HS-5 (cell line): ENCODE results near the gene RALGAPA2.

Source experiments
- DNase-seq: peaks from one replicate; pipeline ENCODE4 v3.0.0-alpha.2; 2012; ENCODE audit warnings: low read depth

Gene RALGAPA2

DNA sequence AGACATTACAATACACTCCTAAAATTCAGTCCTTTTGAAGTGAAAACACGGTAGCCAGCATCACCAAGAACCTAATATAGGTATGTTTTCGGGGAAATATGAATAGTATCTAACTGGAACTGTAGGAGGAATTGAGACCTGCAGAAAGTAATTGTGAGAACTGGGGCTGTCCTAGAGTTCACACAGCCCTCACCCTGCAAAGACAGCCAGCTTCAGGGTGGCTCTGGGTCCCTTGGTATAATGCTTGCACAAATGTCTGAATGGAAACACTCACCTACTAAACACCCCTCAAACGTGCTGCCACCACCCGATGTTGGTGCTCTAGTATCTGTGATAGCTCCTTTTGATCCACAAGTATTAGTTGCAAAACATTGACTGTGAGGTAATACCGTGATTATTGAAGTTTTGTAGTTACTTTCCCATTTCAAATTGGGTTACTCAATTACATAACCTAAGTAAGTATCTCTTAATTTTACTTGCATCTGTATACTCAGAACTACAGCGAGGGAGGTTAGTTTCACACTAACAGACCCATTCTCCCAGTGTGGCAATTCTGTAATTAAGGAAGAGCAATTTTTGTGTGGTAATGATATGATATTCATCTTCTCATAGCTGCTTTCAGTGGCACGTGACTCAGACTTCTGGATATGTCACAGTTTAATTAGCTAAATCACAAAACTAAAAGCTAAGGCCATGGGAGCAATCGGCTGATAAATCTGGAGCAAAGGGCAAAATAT, 215.0 kb downstream of the RALGAPA2 start:
- no peak for DNase-seq

DNA sequence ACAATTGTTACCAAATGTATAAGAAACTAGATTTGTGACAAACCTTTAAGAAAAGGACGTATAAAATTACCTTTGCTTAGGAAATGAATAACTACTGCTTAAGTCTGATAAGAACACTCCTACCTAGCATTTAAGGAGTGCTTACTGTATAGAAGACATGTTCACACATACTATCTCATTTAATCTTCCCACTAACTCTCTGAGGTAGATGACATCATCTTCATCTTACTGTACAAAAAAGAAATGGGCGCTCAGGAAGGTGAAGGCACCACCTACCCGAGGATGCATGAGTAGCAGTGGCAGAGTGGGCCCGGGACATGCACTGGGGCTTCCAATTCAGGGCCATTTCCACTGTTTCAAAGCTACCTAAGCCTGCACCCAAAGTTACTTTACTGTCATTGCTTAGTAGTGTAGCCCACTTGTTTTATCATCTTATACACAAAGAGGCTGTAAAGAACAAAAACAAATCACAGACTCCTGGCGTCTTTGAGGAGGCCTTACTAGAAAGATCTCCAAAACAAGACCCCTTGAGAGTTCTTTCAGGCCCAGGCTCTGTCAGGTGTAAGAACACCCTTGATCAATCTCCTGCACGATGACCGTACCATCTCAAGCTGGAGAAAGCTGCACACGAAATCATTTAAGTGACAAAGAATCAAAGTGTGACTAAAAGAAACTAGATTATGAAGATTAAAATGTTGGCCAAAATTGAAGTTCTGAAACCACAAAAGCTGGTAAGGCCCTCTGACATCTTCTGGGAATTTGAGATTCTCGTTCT, 216.5 kb downstream of the RALGAPA2 start:
- DNase-seq = no peak

DNA sequence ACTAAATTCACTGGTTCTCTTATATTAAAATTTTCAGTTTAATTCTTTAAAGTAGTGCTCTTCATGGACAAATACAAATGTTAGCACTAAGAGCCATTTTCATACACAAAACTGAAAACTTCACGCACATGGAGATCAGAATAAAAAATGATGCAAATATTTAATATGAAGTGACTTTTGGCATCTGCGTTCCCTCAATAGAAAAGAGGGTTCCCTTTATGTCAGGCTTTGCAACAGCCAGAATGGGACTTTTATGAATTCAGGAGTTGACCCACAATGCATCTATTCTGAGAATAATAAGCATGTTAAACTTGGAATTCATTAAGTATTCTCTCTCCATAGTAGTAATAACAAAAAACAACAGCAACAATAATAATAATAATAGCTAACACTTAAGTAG, 218.7 kb downstream of the RALGAPA2 start:
- DNase-seq = no peak

DNA sequence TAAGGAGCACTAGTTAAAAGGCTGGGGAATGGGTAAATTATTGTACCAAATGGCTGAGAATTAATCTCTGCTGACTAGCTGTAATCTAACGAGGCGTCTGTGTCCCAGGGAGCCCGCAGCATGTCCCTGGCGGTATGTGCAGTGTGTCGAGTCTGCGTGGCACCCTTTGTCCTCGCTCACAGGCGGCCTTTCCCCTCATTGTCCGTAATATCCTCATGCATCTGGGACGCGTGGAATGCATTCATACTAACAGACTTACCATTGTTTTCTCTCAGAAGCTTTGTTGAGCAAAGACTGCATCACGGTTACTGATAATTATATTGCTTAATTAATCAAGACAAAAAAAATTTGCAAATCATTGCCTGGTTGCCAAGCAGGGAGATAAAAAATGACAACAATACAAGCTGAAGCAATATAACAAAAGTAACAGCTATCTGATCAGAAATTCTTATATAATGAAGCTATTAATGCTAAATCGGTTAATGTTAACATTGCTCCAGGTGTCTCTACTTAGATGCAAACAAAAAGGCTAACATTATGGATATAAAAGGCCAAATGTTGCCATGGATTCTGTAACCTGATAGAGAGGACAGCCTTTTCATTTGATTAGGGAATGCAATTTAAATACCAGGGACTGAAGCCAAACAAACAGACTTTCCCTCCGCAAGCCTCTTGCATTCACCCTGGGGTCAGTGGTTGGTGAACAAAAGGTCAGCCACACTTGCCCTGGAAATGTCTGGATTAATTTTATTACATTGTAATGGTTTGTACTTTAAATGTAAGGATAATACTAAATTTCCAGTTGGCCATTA, 219.7 kb downstream of the RALGAPA2 start:
- DNase-seq = no peak

DNA sequence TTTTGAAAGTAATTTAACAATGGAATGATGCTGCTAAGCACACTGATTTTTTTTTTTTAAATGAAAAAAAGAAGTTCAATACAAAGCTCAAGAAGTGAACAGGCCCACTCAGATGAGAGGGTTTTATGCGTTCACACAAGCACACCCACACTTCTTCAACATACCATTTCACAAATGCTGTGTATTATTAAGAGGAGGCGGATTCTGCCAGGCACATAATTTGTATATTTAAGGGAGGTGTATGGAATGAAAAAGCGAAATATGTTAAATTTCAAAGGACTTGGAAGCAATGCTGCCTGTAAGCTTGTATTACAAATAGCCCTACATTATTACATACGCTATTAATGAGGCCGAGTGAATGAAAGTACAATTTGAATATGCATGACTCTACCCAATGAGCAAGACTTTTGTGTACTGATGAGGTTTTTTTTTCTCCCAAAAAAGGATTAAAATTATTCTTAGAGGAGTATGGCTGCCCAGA, 220.6 kb downstream of the RALGAPA2 start:
- DNase-seq = no peak

DNA sequence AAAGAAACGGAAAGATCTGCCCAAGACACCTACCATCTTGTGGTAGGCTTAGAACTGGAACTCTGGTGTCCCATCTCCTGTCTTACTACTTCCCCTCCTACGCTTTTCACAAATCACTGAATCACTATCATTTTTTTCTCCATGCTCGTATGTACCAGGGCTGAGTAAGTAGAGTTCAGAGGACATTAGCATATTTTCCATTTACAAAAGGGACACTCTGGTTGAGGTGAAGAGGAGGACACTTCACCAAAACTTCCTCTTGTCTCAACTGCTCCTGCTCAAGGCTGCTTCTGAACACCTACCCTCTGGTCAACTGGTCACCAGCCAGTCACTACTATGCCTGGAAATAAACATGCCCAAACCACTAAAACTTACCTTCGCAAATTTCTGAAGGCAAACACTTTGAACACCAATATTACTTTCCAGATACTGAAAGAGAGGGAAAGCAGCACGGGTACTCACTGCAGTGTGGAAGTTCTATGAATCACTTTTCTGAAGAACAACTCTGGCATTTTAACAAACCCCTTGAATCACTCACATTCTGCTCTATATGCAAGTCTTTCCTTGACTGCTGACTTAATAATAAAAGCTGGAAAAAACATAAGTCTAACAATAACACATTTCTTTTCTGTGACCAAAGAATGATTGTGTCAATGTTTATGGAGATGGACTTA, 221.2 kb downstream of the RALGAPA2 start:
- peak; percentile 33 for DNase-seq

DNA sequence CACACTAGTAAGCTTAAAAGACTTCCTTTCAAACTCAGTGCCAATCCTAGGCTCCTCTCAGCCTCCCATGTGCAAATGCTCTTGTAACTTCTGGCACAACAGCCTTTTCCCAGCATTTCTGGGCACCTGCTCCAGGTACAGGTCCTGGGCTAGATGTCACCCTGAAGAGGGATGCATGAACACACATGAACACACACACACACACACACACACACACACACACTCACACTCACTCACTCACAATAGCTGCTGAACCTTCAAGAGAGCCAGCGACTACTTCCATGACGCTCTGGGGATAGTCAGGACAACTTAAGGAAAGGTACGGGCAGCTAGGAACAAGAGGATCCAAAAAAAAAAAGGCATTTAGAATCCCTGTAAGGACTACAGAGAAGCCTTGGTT, 221.8 kb downstream of the RALGAPA2 start:
- DNase-seq = no peak

DNA sequence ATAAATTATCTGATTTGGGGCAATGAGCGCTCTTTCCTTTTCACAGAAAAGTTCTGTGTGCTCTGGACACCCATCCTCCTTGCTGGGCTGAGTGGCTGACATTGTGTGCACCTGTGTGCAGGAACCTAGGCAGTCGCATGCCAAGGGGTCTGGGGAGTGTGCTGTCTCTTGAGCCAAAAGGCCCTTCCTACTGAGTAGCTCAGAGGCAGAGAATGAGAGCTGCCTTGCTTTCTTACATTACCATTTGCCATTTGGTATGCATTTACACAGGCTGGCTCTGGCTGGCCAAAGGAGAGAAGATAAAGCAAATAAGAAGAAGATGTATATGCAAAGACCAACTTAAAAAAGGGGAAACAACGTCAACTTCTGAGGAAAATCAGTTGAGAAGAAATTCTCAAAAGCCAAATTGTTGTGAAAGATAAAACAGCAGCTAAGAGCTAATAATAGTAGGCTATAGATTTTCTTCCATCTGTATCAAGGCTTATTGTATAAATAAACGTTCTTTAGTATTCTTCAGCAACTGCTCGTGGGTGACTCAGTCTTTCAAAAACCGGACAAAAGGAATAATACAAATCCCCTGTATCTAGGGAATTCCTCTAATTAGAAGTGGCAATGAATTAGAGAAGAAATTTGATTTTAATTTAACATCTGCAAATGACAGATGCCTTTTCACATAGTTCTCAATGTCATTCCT, 222.6 kb downstream of the RALGAPA2 start:
- DNase-seq = no peak

DNA sequence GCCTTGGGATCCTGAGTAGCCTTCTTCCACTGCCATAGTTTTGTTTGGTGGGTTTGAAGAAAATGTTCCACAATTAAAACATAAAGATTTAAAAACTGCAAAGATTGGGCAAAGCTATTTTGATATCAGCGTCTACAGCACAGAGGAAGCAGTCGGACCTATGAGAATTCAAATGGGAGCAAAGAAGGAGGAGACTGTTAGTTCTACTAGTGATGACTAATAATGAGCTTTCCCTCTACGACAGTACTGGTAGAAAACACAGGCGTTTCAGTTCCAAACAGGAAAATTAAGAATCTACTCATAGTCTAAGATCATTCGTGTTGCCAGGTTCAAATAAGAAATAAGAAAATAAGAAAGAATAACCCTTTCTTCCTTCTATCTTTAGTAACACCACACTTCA, 223.4 kb downstream of the RALGAPA2 start:
- DNase-seq = no peak

DNA sequence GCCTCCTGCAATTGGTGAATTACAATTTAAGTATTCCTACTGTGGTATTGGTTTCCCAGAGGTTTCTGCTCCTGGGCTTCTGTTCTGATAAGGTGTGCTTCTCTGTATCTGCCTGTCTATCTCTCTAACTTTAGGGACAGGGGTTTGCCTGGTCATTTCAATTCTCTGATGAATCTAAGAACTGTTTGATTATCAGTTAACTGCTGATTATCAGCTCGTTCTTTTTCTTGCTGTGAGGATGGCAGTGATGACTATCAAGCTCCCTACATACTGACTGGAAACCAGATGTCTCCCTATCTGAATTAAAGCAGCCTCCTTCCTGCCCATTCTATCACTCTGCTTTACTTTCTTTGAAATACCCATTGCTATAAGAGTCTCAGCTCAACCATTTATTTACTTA, 224.1 kb downstream of the RALGAPA2 start:
- no peak for DNase-seq

DNA sequence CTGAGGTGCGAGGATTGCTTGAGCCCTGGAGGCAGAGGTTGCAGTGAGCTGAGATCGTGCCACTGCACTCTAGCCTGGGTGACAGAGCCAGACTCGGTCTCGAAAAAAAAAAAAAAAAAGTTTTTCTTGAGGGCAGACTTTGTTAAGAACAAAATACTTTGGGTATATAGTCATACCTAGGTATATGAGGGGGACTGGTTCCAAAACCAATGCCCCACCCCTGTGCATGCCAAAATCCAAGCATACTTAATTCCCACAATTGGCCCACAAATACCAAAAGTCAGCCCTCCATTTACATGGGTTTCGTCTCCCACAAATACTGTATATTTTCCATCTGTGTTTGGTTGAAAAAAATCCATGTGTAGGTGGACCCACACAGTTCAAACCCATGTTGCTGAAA, 224.6 kb downstream of the RALGAPA2 start:
- DNase-seq = no peak

DNA sequence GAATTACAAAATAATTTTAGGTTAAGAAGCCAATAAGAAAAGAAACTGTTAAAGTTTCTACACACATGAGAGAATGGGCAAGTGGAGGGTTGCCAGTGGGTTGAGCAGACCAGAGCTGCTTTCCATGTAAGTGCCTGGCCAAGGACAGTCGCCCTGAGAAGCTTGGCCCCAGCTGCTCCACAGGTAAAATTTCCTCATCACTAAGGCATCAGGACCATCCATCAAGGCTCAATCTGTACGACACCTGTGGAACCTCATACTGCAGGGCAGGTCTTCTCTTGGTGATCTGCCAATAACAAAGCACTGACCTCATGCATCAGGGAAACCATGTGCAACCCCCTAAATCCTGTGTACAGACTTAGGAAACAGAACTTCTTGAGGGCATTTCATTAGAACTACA, 229.1 kb downstream of the RALGAPA2 start:
- no peak for DNase-seq

DNA sequence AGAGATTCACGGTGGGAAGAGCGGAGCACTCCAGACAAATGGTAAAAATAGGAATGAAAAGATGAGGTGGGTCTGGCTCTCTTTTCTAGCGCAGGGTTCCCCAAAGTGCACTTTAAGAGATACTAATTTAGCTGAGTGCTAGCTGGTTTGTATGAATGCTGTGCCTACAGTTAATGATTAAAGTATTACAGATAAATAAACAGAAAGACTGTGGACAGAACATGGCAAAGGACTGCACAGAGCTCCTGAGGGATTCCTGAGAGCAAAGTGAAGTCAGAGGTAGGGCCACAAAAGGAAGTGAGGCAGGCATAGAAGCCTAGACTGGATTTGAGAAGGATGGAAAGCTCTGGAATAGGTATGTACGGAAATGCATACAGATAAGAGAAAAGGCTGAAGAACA, 230.0 kb downstream of the RALGAPA2 start:
- no peak for DNase-seq

DNA sequence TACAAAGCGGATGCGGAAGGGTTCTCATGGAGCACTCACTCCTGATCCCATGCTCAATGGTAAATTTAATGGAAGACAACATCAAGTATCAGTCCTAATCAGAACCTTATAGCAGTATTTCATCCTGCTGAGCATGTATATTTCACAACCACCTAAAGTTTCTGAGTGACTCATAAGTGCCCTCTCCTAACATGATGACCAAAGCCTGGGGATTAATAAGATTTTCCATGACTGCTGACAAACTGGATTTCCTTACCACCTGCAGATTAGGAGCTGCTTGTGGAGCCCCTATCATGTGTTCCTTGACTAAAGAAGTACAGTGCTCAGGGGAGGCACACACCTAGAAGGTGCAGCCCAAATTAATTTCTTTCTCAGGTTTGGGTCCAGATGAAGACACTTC, 231.8 kb downstream of the RALGAPA2 start:
- DNase-seq = peak; percentile 68

DNA sequence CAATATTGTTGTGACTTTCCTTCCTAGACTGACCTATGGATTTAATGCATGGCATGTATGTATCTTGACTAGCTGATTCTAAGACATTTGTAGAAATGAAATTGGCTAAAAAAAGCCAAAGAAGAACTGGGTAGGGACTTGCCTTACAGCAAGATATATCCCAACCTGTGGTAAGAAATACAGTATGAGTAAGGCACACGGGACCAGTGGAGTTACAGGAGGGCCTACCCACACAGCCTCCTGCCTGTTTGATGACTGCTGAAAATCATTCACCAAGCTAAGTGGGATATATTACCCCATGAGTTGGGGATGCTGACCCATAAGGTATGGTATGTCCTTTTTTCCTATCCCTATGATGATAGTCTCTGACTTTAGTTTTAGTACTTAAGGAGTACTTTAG, 232.3 kb downstream of the RALGAPA2 start:
- DNase-seq = no peak

DNA sequence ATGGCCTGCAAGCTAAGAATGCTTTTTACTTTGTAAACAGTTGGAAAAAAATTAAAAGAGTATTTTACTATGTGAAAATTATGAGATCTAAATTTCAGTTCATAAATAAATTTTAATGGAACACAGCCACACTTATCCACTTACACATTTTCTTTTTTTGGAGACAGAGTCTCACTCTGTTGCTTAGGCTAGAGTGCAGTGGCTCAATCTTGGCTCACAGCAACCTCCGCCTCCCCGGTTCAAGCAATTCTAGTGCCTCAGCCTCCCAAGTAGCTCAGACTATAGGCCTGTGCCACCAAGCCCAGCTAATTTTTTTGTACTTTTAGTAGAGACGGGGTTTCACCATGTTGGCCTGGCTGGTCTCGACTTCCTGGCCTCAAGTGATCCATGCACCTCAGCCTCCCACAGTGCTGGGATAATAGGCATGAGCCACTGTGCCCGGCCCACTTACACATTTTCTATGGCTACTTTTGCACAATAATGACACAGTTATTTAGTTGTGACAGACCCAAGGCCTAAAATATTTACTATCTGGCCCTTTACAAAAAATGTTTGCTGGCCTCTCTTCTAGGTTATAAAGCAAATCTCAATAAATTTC, 234.9 kb downstream of the RALGAPA2 start:
- no peak for DNase-seq

DNA sequence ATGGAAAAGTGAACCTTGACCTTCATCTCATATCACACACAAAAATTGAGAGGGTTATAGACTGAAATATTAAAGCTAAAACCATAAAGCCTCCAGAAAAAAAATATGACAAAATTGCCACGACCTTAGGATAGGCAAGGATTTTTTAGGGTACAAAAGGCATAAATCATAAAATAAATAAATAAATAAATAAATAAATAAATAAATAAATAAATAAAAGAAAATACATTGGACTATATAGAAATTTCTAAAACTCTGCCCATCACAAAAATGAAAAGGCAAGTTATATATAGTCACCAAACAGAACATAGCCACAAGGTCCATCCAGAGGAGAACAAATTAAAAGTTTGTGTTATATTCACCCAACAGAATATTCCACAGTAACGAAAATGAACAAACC, 235.9 kb downstream of the RALGAPA2 start:
- DNase-seq = no peak

DNA sequence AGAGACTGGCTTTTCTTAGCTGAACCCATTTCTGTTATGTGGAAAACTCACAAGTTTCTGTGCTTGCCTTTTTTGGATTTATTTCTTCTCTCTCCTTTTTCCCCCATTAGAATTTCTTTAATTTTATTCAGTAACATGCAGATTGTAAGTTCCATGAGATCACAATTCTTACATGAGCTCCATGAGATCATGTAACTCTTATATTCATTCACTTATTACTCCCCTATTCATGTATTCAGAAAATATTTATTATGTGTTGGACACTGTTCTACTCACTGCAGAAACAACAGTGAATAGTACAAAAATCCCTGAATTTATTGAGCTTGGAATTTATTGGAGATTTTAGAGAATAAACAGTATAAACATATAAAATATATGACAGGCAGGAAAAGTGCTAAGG, 238.8 kb downstream of the RALGAPA2 start:
- DNase-seq = no peak

DNA sequence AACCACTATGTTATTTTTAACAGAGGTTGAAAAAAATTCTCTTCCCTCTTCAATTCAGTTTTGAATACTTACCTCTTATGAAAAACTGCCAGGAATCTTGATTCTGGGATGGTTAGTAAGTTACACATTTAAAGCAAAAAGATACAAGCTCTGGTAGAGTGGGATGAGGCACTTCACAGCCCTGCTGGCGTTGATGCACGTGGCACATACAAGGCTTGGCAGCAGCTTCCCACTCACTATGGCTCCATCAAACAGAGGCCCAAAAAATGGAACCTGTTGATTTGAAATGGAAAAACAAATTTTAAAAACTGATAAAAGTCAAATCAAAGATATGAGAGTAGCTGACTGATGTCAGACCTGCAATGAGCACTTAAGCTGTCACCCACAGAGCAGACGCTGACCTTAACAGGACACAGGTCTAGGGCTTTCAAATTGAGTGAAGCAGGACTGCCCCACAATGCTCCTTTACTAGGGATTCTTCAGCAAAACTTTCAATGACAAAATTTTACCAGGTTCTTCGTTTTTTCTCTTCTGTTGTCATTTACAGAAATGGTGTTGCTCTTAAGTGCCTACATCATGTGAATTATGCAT, 239.7 kb downstream of the RALGAPA2 start:
- DNase-seq = no peak

DNA sequence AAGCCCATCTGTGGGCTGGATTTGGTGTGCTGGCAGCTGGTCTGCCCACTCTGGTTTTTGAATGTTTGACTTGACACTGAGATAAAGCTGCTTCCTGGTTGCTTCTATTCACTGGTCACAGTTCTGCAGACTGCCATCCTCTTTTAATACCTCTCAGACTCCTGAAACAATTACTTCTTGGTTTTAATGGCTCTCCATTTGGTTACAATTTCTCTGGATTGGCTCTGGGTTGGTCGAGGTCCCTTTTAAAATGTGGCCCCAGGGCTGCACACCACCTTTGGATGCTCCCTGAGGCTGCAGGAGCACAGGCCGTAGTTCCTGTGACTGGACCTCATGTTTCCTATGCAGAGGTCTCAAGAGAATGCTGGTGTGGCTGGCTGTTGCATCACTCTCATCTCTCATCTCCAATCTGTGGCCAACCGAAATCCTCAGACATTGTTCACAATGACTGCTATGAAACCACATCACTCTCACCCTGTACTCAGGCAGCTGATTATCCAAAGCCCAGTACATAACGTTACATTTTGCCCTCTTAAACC, 246.0 kb downstream of the RALGAPA2 start:
- peak; percentile 58 for DNase-seq
